GM19467 (cell line): Measurements from ENCODE around the gene PDGFRB.

Experiments
- ATAC-seq: cut with Tn5 transposase; IDR thresholded peaks from one replicate; pipeline ENCODE4 v1.9.1; 2021; ENCODE audit warnings: mild to moderate bottlenecking, moderate library complexity; ENCODE audit not compliant: unreplicated experiment

PDGFRB gene

GRCh38 chr5:150118561-150119229, 37.0 kb downstream of the PDGFRB start:
- no peak for ATAC-seq

- no peak for ATAC-seq
Measured at GRCh38 chr5:150117945-150118560, 37.6 kb downstream of the PDGFRB start.

- no peak for ATAC-seq
Measured at GRCh38 chr5:150116667-150117400, 38.8 kb downstream of the PDGFRB start.

- no peak for ATAC-seq
Measured at GRCh38 chr5:150114773-150115408, 40.8 kb downstream of the PDGFRB start.

- ATAC-seq: no peak
Measured at GRCh38 chr5:150114102-150114641, 41.5 kb downstream of the PDGFRB start.

- no peak for ATAC-seq
Measured at GRCh38 chr5:150113047-150113744, 42.4 kb downstream of the PDGFRB start.

- ATAC-seq: no peak
Measured at GRCh38 chr5:150112201-150113046, 43.2 kb downstream of the PDGFRB start.

GRCh38 chr5:150111122-150111521, 44.5 kb downstream of the PDGFRB start:
- ATAC-seq: no peak

GRCh38 chr5:150109921-150110320, 45.7 kb downstream of the PDGFRB start:
- ATAC-seq: no peak

GRCh38 chr5:150108711-150109514, 46.7 kb downstream of the PDGFRB start:
- ATAC-seq: no peak

GRCh38 chr5:150107909-150108447, 47.7 kb downstream of the PDGFRB start:
- ATAC-seq: no peak

- no peak for ATAC-seq
Measured at GRCh38 chr5:150106674-150107426, 48.8 kb downstream of the PDGFRB start.

- ATAC-seq: no peak
Measured at GRCh38 chr5:150105928-150106615, 49.6 kb downstream of the PDGFRB start.

GRCh38 chr5:150104550-150104870, 51.1 kb downstream of the PDGFRB start:
- ATAC-seq: no peak

GRCh38 chr5:150103678-150104549, 51.7 kb downstream of the PDGFRB start:
- ATAC-seq: no peak

- ATAC-seq: no peak
Measured at GRCh38 chr5:150101023-150101422, 54.6 kb downstream of the PDGFRB start.

GRCh38 chr5:150097152-150097551, 58.5 kb downstream of the PDGFRB start:
- ATAC-seq: no peak
